ENCODE results near the gene BRF1. TPM values are rescaled to one million over a fixed set of nuclear protein-coding genes. Genes with fewer than 3 reads are reported as not detected.

Gene BRF1
- polyA plus RNA-seq, 4 donors = 18.4 to 28.0 (median 20.2) TPM

DNA sequence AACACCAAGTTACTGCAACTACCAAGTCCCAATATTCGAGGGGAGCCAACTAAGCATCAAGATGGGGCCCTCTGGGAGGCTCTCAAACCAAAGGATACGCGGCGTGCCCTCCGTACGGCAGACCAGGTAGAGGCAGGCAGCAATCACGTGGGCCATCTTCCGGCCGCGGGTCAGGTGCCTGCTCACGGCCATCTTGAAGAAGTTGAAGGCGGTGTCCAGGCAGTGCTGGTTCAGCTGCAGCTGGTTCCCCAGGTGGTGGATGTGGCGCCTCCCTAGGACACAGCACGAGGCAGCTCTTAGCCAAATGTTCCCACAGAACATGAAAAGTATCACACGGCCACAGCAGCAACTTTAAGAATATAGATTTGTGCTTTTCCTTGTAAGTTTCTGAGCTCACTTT lies 28.2 kb downstream of the BRF1 start:
- Histone ChIP-seq H3K27me3 (ENCODE audit: control insufficient read depth in 3 of 3, insufficient read depth in 3 of 3, low read length in 3 of 3) (no peaks in the 10 kb centered on the region), H3K4me1 (ENCODE audit: control insufficient read depth in 3 of 3, insufficient read depth in 2 of 3, low read depth in 1 of 3, low read length in 2 of 3) (peaks cover 0 to 3% (median 0%) of the 10 kb centered on the region in 3 donors), H3K4me3 (ENCODE audit: low read depth in 1 of 3, low read length in 3 of 3) (no peak overlapping the region), H3K27ac (ENCODE audit: low read depth in 1 of 3, low read length in 2 of 3) (no peak overlapping the region), H3K36me3 (ENCODE audit: control insufficient read depth in 3 of 3, insufficient read depth in 2 of 3, low read depth in 1 of 3, low read length in 3 of 3) (peaks cover 0 to 35% (median 3%) of the 10 kb centered on the region in 3 donors), H3K9me3 (ENCODE audit: control insufficient read depth in 2 of 2, insufficient read depth in 1 of 2, low read depth in 1 of 2, low read length in 1 of 2) (no peaks in the 10 kb centered on the region)
- no peak for FAIRE-seq
- DNase-seq = no peak
- 85 to 90% (median 90%) methylated on average over 15 of the region's 15 CpGs for WGBS, 3 donors

DNA sequence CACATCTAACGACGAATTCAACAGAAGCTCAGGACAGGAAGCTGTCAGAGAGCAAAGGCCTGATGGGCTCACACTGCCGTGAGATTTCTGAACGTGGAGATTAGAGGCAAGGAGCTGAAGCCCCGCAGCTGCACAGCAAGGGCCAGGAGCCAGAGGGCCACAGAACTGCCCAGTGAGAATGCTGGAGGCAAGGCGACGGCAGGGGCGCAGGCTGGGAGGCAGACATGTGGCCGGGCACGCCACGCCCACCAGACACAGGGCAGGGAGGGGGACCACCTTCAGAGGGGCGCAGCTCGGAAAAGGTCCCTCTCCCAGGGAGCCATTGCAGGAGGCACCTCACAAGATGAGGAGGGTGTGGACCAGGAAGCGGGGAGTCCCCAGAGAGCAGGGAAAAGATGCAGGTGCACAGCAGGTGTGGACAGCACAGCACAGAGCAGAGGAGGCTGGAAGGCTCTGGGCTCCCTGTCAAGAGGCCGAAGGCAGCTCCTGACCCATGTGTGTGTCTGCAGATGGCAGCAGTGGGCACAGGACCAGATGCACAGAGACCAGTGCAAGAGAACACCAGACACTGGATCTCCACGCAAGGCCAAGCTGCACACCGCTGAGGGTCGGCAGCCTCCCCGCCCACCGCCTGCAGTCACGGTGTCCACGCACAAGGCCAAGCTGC lies 29.4 kb downstream of the BRF1 start:
- DNase-seq (no peak), FAIRE-seq (no peak)
- no peaks in the 10 kb centered on the region for H3K9me3 ChIP-seq (ENCODE audit: control insufficient read depth in 2 of 2, insufficient read depth in 1 of 2, low read depth in 1 of 2, low read length in 1 of 2)
- H3K4me3 ChIP-seq (ENCODE audit: low read depth in 1 of 3, low read length in 3 of 3) = no peak overlapping the region
- H3K36me3 ChIP-seq (ENCODE audit: control insufficient read depth in 3 of 3, insufficient read depth in 2 of 3, low read depth in 1 of 3, low read length in 3 of 3) = peaks cover 0 to 40% (median 3%) of the 10 kb centered on the region in 3 donors
- no peaks in the 10 kb centered on the region for H3K27me3 ChIP-seq (ENCODE audit: control insufficient read depth in 3 of 3, insufficient read depth in 3 of 3, low read length in 3 of 3)
- H3K27ac ChIP-seq (ENCODE audit: low read depth in 1 of 3, low read length in 2 of 3) = no peak overlapping the region
- 91 to 92% (median 91%) methylated on average over 20 to 22 of the region's 22 CpGs for WGBS, 3 donors
- H3K4me1 ChIP-seq (ENCODE audit: control insufficient read depth in 3 of 3, insufficient read depth in 2 of 3, low read depth in 1 of 3, low read length in 2 of 3) = peaks cover 0 to 3% (median 0%) of the 10 kb centered on the region in 3 donors

DNA sequence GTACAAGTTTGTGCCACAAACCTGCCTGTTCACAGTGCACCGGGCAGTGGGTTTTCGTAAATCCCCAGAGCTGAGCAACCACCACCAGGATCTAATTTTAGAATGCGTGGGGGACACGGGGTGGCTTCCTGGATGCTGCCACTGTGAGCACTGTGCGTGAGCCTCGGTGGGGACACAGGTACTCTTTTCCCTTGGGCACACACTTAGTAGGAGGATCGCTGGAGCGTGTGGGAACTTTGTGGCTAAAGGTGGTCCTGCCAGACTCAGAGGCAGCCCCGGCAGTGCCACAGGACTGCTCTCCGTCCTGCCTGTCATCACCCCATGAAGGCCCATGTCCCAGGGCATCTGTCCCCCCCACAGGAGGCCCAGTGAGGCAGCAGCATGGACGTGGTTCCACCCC lies 31.4 kb downstream of the BRF1 start:
- DNase-seq = no peak
- no peaks in the 10 kb centered on the region for H3K27me3 ChIP-seq (ENCODE audit: control insufficient read depth in 3 of 3, insufficient read depth in 3 of 3, low read length in 3 of 3)
- no peak overlapping the region for H3K27ac ChIP-seq (ENCODE audit: low read depth in 1 of 3, low read length in 2 of 3)
- H3K36me3 ChIP-seq (ENCODE audit: control insufficient read depth in 3 of 3, insufficient read depth in 2 of 3, low read depth in 1 of 3, low read length in 3 of 3) = peaks cover 0 to 43% (median 3%) of the 10 kb centered on the region in 3 donors
- no peak for FAIRE-seq
- no peaks in the 10 kb centered on the region for H3K4me1 ChIP-seq (ENCODE audit: control insufficient read depth in 3 of 3, insufficient read depth in 2 of 3, low read depth in 1 of 3, low read length in 2 of 3)
- 83 to 92% (median 89%) methylated on average over 11 of the region's 11 CpGs for WGBS, 3 donors
- H3K4me3 ChIP-seq (ENCODE audit: low read depth in 1 of 3, low read length in 3 of 3) = no peak overlapping the region
- no peaks in the 10 kb centered on the region for H3K9me3 ChIP-seq (ENCODE audit: control insufficient read depth in 2 of 2, insufficient read depth in 1 of 2, low read depth in 1 of 2, low read length in 1 of 2)

DNA sequence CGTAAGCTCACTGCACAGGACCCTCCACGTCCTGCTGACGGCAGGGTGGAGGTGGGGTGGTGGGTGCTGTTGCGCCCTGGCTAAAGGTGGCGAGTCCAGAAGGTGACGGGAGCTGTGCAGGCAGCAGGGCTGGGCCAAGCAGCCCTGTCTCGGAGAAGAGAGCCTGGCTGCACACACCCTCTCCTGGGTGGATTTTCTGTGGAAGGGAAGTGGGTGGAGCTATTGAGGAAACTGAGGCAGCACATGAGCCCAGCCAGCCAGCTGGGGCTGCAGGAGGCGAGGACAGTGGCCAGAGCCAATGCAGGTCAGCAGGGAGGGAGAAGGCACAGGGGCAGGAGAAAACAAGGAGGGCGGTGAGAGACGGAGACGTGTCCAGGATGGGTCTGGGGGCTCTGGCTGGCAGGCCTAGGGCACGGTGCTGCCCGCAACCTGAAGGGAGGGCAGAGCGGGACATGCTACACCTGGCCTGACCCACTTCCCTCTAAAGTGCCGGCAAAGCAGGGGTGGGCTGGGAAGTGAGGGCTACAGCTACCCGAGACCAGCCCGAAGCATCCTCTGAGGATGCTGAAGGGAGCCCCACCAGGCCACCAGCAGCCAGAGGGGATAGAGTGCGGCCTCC lies 32.0 kb downstream of the BRF1 start:
- Histone ChIP-seq H3K36me3 (ENCODE audit: control insufficient read depth in 3 of 3, insufficient read depth in 2 of 3, low read depth in 1 of 3, low read length in 3 of 3) (peaks cover 0 to 46% (median 3%) of the 10 kb centered on the region in 3 donors), H3K27ac (ENCODE audit: low read depth in 1 of 3, low read length in 2 of 3) (no peak overlapping the region), H3K27me3 (ENCODE audit: control insufficient read depth in 3 of 3, insufficient read depth in 3 of 3, low read length in 3 of 3) (no peaks in the 10 kb centered on the region), H3K9me3 (ENCODE audit: control insufficient read depth in 2 of 2, insufficient read depth in 1 of 2, low read depth in 1 of 2, low read length in 1 of 2) (no peaks in the 10 kb centered on the region), H3K4me3 (ENCODE audit: low read depth in 1 of 3, low read length in 3 of 3) (no peak overlapping the region), H3K4me1 (ENCODE audit: control insufficient read depth in 3 of 3, insufficient read depth in 2 of 3, low read depth in 1 of 3, low read length in 2 of 3) (no peaks in the 10 kb centered on the region)
- DNase-seq = no peak
- FAIRE-seq = no peak
- 92 to 93% (median 93%) methylated on average over 18 of the region's 18 CpGs for WGBS, 3 donors

DNA sequence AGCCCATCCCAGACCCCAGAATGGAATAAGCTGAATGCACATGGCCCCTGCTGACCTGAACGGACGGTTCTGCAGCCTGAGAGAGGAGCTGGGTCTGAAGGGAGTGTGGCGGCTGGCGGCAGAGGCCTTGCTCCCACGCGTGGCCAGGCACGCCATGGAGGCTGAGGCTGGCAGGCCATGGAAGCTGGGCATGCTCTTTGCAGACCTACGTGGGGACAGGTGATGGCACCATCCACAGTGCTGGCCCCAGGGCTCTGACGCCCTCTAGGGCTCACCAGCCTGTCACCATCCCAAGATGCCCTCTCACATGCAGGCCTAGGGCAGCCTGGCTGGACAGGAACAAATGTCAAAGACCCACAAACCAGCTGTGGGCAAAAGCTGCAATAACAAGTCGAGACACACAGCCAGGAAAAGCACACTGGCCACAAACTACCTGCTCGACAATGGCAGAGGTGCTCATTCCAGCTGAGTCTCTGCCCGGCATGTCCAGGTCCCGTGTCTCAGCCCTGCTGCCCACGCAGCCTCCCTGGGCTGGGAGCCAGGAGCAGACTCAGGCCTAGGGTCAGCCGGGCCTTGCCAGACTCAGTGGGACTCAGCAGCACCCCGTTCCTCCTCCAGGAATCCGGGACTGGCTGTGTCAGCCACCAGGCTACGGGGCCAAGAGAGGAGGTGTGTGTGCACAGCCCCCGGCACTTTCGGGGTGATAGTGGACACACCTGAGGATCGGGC lies 32.8 kb downstream of the BRF1 start:
- 89 to 91% (median 90%) methylated on average over 20 to 21 of the region's 21 CpGs for WGBS, 3 donors
- Histone ChIP-seq H3K4me1 (ENCODE audit: control insufficient read depth in 3 of 3, insufficient read depth in 2 of 3, low read depth in 1 of 3, low read length in 2 of 3) (no peaks in the 10 kb centered on the region), H3K27me3 (ENCODE audit: control insufficient read depth in 3 of 3, insufficient read depth in 3 of 3, low read length in 3 of 3) (no peaks in the 10 kb centered on the region), H3K27ac (ENCODE audit: low read depth in 1 of 3, low read length in 2 of 3) (no peak overlapping the region), H3K4me3 (ENCODE audit: low read depth in 1 of 3, low read length in 3 of 3) (no peak overlapping the region), H3K9me3 (ENCODE audit: control insufficient read depth in 2 of 2, insufficient read depth in 1 of 2, low read depth in 1 of 2, low read length in 1 of 2) (no peaks in the 10 kb centered on the region), H3K36me3 (ENCODE audit: control insufficient read depth in 3 of 3, insufficient read depth in 2 of 3, low read depth in 1 of 3, low read length in 3 of 3) (peaks cover 0 to 51% (median 3%) of the 10 kb centered on the region in 3 donors)
- peak in 1 of 2 donors; percentile 19 for DNase-seq
- no peak for FAIRE-seq

DNA sequence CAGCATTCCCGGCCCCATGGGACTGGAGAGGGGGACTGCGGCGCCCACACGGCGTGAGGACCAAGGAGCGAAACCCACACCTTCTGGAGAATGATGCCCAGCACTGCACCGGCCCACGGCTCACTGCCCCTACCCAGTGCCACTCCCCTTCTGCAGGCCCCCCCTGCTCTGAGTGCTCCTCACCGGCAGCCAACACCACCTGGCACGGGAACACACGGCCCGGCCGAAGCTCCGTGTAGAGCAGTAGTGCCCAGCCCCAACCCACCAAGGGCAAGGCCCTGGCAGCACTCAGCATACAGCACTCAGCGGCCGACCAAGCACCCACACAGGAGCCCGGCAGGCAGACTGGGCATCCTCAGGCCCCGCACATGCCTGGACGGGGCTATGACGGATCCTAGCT lies 39.0 kb downstream of the BRF1 start:
- no peak for FAIRE-seq
- H3K36me3 ChIP-seq (ENCODE audit: control insufficient read depth in 3 of 3, insufficient read depth in 2 of 3, low read depth in 1 of 3, low read length in 3 of 3) = peaks cover 0 to 46% (median 0%) of the 10 kb centered on the region in 3 donors
- WGBS, 3 donors = 92 to 94% (median 93%) methylated on average over 18 to 20 of the region's 20 CpGs
- no peaks in the 10 kb centered on the region for H3K9me3 ChIP-seq (ENCODE audit: control insufficient read depth in 2 of 2, insufficient read depth in 1 of 2, low read depth in 1 of 2, low read length in 1 of 2)
- H3K4me1 ChIP-seq (ENCODE audit: control insufficient read depth in 3 of 3, insufficient read depth in 2 of 3, low read depth in 1 of 3, low read length in 2 of 3) = peaks cover 0 to 6% (median 3%) of the 10 kb centered on the region in 3 donors
- H3K27me3 ChIP-seq (ENCODE audit: control insufficient read depth in 3 of 3, insufficient read depth in 3 of 3, low read length in 3 of 3) = no peaks in the 10 kb centered on the region
- DNase-seq = no peak
- H3K27ac ChIP-seq (ENCODE audit: low read depth in 1 of 3, low read length in 2 of 3) = no peak overlapping the region
- H3K4me3 ChIP-seq (ENCODE audit: low read depth in 1 of 3, low read length in 3 of 3) = no peak overlapping the region

DNA sequence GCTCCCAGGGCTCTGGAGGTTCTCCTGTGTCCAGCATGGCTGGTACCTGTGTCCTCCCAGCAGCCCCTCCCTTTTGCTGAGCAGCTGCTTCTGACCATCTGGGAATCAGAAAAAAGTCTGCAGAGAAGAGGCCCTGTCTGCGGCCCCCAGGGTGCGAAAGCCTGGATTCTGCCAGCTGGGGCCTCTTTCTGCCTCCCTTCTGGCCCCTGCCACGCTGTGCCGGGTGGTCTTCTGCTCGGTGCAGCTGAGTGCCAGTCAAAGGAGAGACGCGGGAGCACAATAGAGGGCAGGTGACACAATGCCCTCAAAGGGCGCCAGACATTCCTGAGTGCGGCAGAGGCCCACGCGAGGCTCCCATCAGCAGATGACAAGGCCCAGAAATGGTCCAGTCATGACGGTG lies 39.8 kb downstream of the BRF1 start:
- H3K9me3 ChIP-seq (ENCODE audit: control insufficient read depth in 2 of 2, insufficient read depth in 1 of 2, low read depth in 1 of 2, low read length in 1 of 2) = no peaks in the 10 kb centered on the region
- FAIRE-seq (no peak), DNase-seq (no peak)
- H3K27me3 ChIP-seq (ENCODE audit: control insufficient read depth in 3 of 3, insufficient read depth in 3 of 3, low read length in 3 of 3) = no peaks in the 10 kb centered on the region
- no peak overlapping the region for H3K4me3 ChIP-seq (ENCODE audit: low read depth in 1 of 3, low read length in 3 of 3)
- H3K4me1 ChIP-seq (ENCODE audit: control insufficient read depth in 3 of 3, insufficient read depth in 2 of 3, low read depth in 1 of 3, low read length in 2 of 3) = peaks cover 0 to 6% (median 3%) of the 10 kb centered on the region in 3 donors
- WGBS, 3 donors = 91 to 93% (median 92%) methylated on average over 12 of the region's 12 CpGs
- H3K36me3 ChIP-seq (ENCODE audit: control insufficient read depth in 3 of 3, insufficient read depth in 2 of 3, low read depth in 1 of 3, low read length in 3 of 3) = peaks cover 0 to 47% (median 0%) of the 10 kb centered on the region in 3 donors
- H3K27ac ChIP-seq (ENCODE audit: low read depth in 1 of 3, low read length in 2 of 3) = no peak overlapping the region

DNA sequence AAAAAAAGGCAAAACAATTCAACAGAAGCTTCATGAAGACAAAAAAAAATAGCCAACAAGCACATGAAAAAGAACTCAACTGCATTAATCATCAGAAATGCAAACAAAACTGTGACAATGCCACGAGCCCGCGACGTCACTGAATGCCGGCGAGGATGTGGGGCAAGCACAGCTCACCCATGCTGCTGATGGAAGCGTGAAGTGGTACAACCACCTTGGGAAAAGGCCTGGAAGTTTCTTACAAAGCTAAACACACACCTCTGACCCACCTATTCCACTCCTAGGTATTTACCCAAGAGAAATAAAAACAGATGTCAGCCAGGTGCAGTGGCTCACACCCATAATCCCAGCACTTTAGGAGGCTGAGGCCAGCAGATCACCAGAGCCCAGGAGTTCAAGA lies 42.0 kb downstream of the BRF1 start:
- H3K9me3 ChIP-seq (ENCODE audit: control insufficient read depth in 2 of 2, insufficient read depth in 1 of 2, low read depth in 1 of 2, low read length in 1 of 2) = no peaks in the 10 kb centered on the region
- WGBS, 3 donors = 60 to 84% (median 81%) methylated on average over 7 of the region's 7 CpGs
- H3K4me3 ChIP-seq (ENCODE audit: low read depth in 1 of 3, low read length in 3 of 3) = no peak overlapping the region
- peaks cover 0 to 52% (median 0%) of the 10 kb centered on the region in 3 donors for H3K36me3 ChIP-seq (ENCODE audit: control insufficient read depth in 3 of 3, insufficient read depth in 2 of 3, low read depth in 1 of 3, low read length in 3 of 3)
- H3K4me1 ChIP-seq (ENCODE audit: control insufficient read depth in 3 of 3, insufficient read depth in 2 of 3, low read depth in 1 of 3, low read length in 2 of 3) = peaks cover 0 to 6% (median 3%) of the 10 kb centered on the region in 3 donors
- no peaks in the 10 kb centered on the region for H3K27me3 ChIP-seq (ENCODE audit: control insufficient read depth in 3 of 3, insufficient read depth in 3 of 3, low read length in 3 of 3)
- FAIRE-seq (no peak), DNase-seq (peak; percentile 22 to 41)
- no peak overlapping the region for H3K27ac ChIP-seq (ENCODE audit: low read depth in 1 of 3, low read length in 2 of 3)

Measured in small intestine (tissue), 7 donors.